Measurements from ENCODE around the gene SPACA1. TPM values are rescaled to one million over a fixed set of nuclear protein-coding genes. Genes with fewer than 3 reads are reported as not detected.

Gene SPACA1
- total and polyA plus RNA-seq, 2 of the 4 experiments (the other 2 are of a cell fraction), result not detected

GRCh38 chr6:88048578-88048977 is 937 bp downstream of the SPACA1 start:
- H3K4me2 ChIP-seq (ENCODE audit: low read depth, low read length), result no peak overlapping the region
- intact Hi-C loops (cut with micrococcal nuclease), result no loop called here
- CTCF ChIA-PET, result no interaction called here
- dilution Hi-C loops (cut with HindIII; ENCODE audit: low sequenced_read_pairs, unreplicated experiment), result no loop called here
- H4K91ac ChIP-seq (ENCODE audit: insufficient read depth, low read depth, low read length), result no peak overlapping the region
- H2BK15ac ChIP-seq (ENCODE audit: low read depth, low read length), result no peak overlapping the region
- no peak overlapping the region for H3K9ac ChIP-seq (ENCODE audit: low read depth, low read length)
- DNase-seq (no peak), ATAC-seq (ENCODE audit: low read depth) (no peak)
- H2BK20ac ChIP-seq (ENCODE audit: low read depth, low read length), result no peak overlapping the region
- BruUV-seq (replicated peaks), result no TSS peak
- no peaks in the 10 kb centered on the region for H4K20me1 ChIP-seq (ENCODE audit: insufficient read depth, low read length)
- no peak overlapping the region for H3K4ac ChIP-seq (ENCODE audit: low read depth, low read length)
- H3K27me3 ChIP-seq (ENCODE audit: control insufficient read depth, insufficient read depth, low read length), result peaks cover 1% of the 10 kb centered on the region; the same call in 1 of the 2 replicates
- H3K27ac ChIP-seq (ENCODE audit: insufficient read depth, low read length), result no peak overlapping the region
- H3K23ac ChIP-seq (ENCODE audit: low read depth, low read length), result no peak overlapping the region
- no peak overlapping the region for H3K14ac ChIP-seq (replicated peaks; ENCODE audit: low read depth, low read length)
- in situ Hi-C loops (cut with MboI; ENCODE audit: low sequenced_read_pairs), result no loop called here
- no peak overlapping the region for H2AK9ac ChIP-seq (replicated peaks; ENCODE audit: low read depth, low read length, poor library complexity)
- no peaks in the 10 kb centered on the region for H3K79me1 ChIP-seq (ENCODE audit: low read depth in 1 of 2, low read length in 2 of 2)
- H3K9me1 ChIP-seq (ENCODE audit: insufficient read depth, low read length), result no peaks in the 10 kb centered on the region
- no peak overlapping the region for H4K5ac ChIP-seq (ENCODE audit: low read depth, low read length)
- no peak overlapping the region for H2AK5ac ChIP-seq (ENCODE audit: low read depth, low read length)
- H3K4me3 ChIP-seq (ENCODE audit: insufficient read depth, low read depth, low read length), result no peak overlapping the region
- WGBS, 2 experiments (ENCODE audit: extremely low coverage in 2 of 2, insufficient read length in 1 of 2), result no CpG with 5 or more reads among the region's 3 CpGs
- H3K4me1 ChIP-seq (ENCODE audit: control insufficient read depth, insufficient read depth, low read length), result no peaks in the 10 kb centered on the region
- H3K36me3 ChIP-seq (ENCODE audit: control insufficient read depth, insufficient read depth, low read length), result no peaks in the 10 kb centered on the region
- TF ChIP-seq NFE2L2 (IDR thresholded peaks at IDR 0.05; ENCODE audit: low read depth, low read length) (no peak), BHLHE40 (IDR thresholded peaks at IDR 0.05; ENCODE audit: low read depth, low read length) (no peak), USF2 (IDR thresholded peaks at IDR 0.05; ENCODE audit: low read depth, low read length) (no peak), MXI1 (IDR thresholded peaks at IDR 0.05; ENCODE audit: borderline replicate concordance, low read depth, low read length) (no peak), FOS (IDR thresholded peaks at IDR 0.05; ENCODE audit: low read depth, low read length) (no peak), ELK1 (IDR thresholded peaks at IDR 0.05; ENCODE audit: borderline replicate concordance, low read depth, low read length) (no peak), MAZ (IDR thresholded peaks at IDR 0.05; ENCODE audit: borderline replicate concordance, low read depth, low read length) (no peak), RCOR1 (IDR thresholded peaks at IDR 0.05; ENCODE audit: insufficient replicate concordance, low read length) (no peak), CEBPB (IDR thresholded peaks at IDR 0.05; ENCODE audit: low read depth, low read length) (no peak), POLR2A (IDR thresholded peaks at IDR 0.05; ENCODE audit: low read depth, low read length) (no peak), RAD21 (IDR thresholded peaks at IDR 0.05; ENCODE audit: low read length) (no peak), RFX5 (IDR thresholded peaks at IDR 0.05; ENCODE audit: low read depth, low read length) (no peak), SMC3 (IDR thresholded peaks at IDR 0.05; ENCODE audit: low read depth, low read length) (no peak)
- no peak overlapping the region for H3K56ac ChIP-seq (ENCODE audit: extremely low read depth, insufficient read depth, low read length)
- no peak overlapping the region for H3K18ac ChIP-seq (ENCODE audit: low read depth, low read length)
- H4K8ac ChIP-seq (ENCODE audit: low read depth in 2 of 2, low read length in 2 of 2), result no peak overlapping the region
- H2AFZ ChIP-seq (replicated peaks; ENCODE audit: low read length, poor library complexity), result no peak overlapping the region
- no peak overlapping the region for H2BK120ac ChIP-seq (ENCODE audit: low read depth, low read length)
- peaks cover 4% of the 10 kb centered on the region; the same call in 1 of the 2 replicates for H3K9me3 ChIP-seq (ENCODE audit: control insufficient read depth, insufficient read depth, low read length)
- POLR2A ChIA-PET (ENCODE audit: unreplicated experiment), result no interaction called here
- no peak overlapping the region for H2BK5ac ChIP-seq (ENCODE audit: low read depth, low read length, poor library complexity, severe bottlenecking)
